GM23338 (cell line): ENCODE results near the gene GRIA1.

ENCODE experiments used
- CREB1 ChIP-seq: fragments of 250-450 bp; sonication (Bioruptor Pico); IDR thresholded peaks from 2 replicates; pipeline ENCODE4 v1.5.0; 2020; ENCODE audit warnings: low read depth, mild to moderate bottlenecking, moderate library complexity
- CTCF ChIP-seq, 2 experiments: fragments of 200-600 bp in 1 of 2; sonication (generic) in 1 of 2; conservative IDR thresholded peaks; 2 replicates each; pipeline versions ENCODE4 v1.5.1 to v1.6.1; 2016 to 2017; ENCODE audit warnings: antibody characterized with exemption in 2 of 2, low read depth in 2 of 2, mild to moderate bottlenecking in 2 of 2, moderate library complexity in 1 of 2
- EZH2 ChIP-seq: fragments of 200-600 bp; sonication (generic); IDR thresholded peaks from one replicate; pipeline ENCODE4 v1.8.0; 2017; ENCODE audit warnings: antibody characterized with exemption, mild to moderate bottlenecking, low read depth; ENCODE audit not compliant: unreplicated experiment
- EZH2phosphoT487 ChIP-seq: fragments of 200-600 bp; sonication (generic); IDR thresholded peaks from one replicate; pipeline ENCODE4 v1.8.1; 2018; ENCODE audit warnings: antibody characterized with exemption; ENCODE audit not compliant: unreplicated experiment
- JUNB ChIP-seq: IDR thresholded peaks from one replicate; pipeline ENCODE4 v1.6.1; 2016; ENCODE audit warnings: antibody characterized with exemption; ENCODE audit not compliant: unreplicated experiment
- NANOG ChIP-seq: IDR thresholded peaks from 2 replicates; pipeline ENCODE4 v1.6.1; 2016; ENCODE audit warnings: antibody characterized with exemption, borderline replicate concordance
- POLR2AphosphoS5 ChIP-seq: IDR thresholded peaks from 2 replicates; pipeline ENCODE4 v1.6.1; 2016; ENCODE audit warnings: antibody characterized with exemption, low read depth
- REST ChIP-seq: IDR thresholded peaks from one replicate; pipeline ENCODE4 v1.6.1; 2018; ENCODE audit warnings: antibody characterized with exemption; ENCODE audit not compliant: unreplicated experiment

GRCh38 chr5:153480401-153480800, 10.1 kb upstream of the GRIA1 start:
- TF ChIP-seq CTCF (conservative IDR thresholded peaks at IDR 0.05; ENCODE audit: low read depth in 2 of 2) = no peak
- TF ChIP-seq EZH2 = no peak
- TF ChIP-seq POLR2AphosphoS5 = no peak
- no peak for TF ChIP-seq NANOG
- no peak for TF ChIP-seq EZH2phosphoT487
- TF ChIP-seq JUNB = no peak
- no peak for TF ChIP-seq REST
- TF ChIP-seq CREB1 = no peak
